Esophagus mucosa (tissue), 1 donor: ENCODE results near the gene LTC4S. TPM values are rescaled to one million over a fixed set of nuclear protein-coding genes. Genes with fewer than 3 reads are reported as not detected.

Source experiments
- ATAC-seq: fragments of 200-7000 bp; cut with Tn5 transposase; one replicate; pipeline ENCODE4 v1.9.1; 2020
- total RNA-seq: library from RNA; stranded (reverse); gene quantifications from one replicate; pipeline ENCODE4 v1.2.4, GENCODE V29; 2023
- donor health status: DM: yes; HTN: yes; CAD: no.

LTC4S gene
- total RNA-seq, 1 donor from 2014 or later = 5.1 TPM

- ATAC-seq = peak; percentile 73
Measured at GRCh38 chr5:179795863-179796833, 2.4 kb downstream of the LTC4S start.

DNA sequence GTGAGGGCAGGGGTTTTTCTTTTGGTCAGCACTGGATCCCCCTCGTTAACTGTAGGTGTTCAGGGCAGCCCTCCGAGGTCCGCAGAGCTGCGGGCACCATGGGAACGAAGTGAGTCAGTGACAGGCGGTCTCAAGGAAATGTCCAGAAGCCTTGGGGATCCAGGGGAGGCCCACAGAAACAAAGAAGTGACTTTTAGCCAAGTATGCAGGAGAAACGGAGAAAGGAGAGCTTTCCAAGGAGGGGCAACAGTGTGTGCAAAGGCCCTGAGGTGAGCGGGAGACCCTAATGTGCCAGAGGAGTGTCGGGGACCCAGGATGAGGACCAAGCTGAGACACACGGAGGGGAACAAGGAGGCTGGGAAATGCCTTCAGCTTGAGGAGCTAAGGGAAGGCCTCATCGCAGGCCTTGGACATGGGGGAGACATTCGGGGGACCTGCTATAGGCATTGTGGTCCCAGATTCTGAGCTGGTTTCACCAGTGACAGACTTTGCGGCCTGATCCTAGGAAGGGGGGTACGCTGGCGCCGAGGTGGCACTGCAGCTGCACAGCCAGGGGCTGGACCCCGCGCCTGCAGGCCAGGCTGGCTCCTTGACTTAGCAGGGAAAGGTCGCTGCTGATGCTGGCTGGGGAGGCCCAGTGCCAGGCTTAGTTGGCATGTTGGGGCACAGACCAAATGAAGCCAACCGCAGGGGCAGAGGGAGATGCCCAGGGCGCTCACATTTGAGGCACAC, 3.3 kb downstream of the LTC4S start:
- ATAC-seq = no peak

DNA sequence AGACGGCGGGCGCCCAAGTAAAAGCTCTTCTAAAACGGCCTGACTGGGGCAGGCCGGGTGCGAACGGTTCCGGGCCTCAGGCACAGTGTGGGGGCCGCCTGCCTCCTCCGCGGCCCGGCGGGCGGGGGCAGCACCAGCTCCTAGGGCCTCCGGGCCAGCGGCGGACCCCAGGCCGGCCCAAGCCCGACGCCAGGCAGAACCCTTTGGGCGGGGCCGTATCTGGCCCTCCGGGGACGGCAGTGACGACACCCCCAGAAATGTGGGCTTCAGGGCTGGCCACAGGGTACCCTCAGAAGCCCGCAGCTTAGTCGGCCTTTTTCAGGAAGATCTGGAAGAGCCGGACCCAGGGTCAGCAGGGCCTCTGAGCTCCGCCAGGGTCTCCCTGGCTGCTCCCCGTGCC, 4.0 kb downstream of the LTC4S start:
- ATAC-seq = no peak

- no peak for ATAC-seq
Measured at GRCh38 chr5:179798144-179798770, 4.5 kb downstream of the LTC4S start.

- ATAC-seq = no peak
Measured at GRCh38 chr5:179798771-179799643, 5.2 kb downstream of the LTC4S start.

GRCh38 chr5:179799644-179799973, 5.8 kb downstream of the LTC4S start:
- no peak for ATAC-seq

- ATAC-seq = no peak
Measured at GRCh38 chr5:179800071-179800695, 6.4 kb downstream of the LTC4S start.

DNA sequence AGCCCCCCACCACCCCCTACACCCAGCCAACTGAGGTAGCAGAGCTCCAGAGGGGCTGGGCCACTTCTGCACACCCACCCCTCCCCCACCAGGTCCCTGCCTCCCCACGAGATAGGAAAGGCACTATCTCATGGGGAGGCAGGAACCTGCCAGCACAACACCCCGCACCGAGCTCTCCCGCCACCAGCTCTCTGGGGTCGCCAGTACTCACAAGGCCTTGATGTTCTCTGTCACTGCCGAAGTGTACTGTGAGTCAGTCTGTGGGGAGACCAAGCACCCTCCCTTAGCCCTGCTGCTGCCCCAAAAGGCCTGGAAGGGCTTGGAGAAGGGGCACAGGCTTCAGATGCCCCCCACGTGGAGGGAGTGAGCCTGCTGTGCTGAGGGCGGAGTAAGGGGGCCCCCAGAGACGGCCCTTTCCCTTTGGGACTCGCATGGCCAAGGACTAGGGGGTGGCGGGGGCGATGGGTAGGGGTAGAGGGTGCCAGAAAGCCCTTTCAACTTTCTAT, 7.0 kb downstream of the LTC4S start:
- no peak for ATAC-seq

DNA sequence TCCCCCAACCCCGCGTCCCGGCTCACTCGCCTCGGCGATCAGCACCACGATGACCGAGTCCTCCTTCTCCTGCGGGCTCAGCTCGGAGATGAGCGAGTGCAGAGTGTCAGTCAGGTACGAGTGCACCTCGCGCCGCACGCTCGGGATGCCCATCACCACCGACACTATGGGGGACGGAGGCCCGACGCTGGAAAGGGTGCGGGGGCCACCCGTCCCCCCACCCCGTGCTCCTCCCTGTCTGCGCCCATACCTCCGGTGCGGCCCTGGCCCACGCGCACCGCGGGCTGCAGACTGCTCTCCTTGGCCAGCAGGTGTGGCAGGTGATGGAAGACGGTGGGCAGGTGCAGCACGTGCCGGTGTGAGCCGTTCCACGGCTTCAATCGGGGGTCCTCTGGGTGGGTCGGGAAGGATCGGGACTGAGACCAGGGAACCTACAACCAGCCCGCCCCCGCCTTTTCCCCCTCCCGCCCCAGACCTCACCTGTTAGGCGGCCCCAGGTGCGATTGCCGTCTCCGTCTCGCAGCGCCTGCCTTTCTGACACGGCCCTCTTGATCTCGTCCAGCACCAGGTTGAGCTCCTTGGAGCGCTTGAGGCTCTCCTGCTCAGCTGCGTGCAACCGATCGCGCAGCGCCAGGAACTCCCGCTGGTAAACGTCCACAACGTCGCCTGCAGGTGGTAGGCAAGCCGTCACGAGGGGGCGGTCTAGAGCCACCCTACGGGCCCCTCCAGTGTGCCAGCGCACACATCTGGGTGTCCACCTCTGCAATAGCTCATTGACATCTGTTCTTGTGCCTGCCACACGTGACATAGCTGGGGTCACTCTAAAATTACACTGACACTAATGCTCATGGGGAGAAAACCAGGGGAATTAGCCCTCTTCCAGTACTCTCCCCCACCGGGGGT, 7.8 kb downstream of the LTC4S start:
- peak; percentile 35 for ATAC-seq

DNA sequence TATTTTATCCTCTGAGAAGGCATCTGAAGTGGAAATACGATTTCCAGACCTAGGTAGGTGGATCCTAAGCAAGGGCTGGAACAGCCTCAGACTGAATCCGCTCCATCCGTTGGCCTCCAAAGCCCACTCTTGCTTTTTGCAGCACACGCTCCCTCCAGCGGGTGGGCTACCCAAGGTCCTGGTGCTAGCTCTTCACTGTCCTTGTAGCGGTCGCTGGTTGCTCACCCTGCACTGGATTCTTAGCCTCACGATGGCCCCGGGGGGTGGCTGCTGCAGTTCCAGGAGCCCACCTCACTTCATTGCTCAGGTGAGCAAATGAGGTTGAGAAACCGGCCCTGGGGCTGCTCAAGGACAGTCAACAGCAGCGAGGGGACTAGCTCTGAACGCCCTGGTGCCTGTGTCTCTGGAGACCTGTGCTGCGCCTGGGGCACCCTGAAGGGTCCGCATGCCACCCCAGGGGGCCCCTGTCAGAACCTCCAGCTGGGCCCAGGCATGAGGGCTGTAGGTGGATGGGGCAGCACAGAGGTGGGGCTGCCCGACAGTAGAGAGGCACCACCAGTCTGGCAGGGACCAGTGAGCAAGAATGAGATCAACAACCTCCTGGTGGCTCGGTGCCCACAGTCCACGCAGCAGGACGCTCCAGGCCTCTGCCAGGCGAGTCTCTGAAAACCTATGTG, 8.6 kb downstream of the LTC4S start:
- peak; percentile 11 for ATAC-seq

- ATAC-seq = no peak
Measured at GRCh38 chr5:179802950-179803562, 9.3 kb downstream of the LTC4S start.

DNA sequence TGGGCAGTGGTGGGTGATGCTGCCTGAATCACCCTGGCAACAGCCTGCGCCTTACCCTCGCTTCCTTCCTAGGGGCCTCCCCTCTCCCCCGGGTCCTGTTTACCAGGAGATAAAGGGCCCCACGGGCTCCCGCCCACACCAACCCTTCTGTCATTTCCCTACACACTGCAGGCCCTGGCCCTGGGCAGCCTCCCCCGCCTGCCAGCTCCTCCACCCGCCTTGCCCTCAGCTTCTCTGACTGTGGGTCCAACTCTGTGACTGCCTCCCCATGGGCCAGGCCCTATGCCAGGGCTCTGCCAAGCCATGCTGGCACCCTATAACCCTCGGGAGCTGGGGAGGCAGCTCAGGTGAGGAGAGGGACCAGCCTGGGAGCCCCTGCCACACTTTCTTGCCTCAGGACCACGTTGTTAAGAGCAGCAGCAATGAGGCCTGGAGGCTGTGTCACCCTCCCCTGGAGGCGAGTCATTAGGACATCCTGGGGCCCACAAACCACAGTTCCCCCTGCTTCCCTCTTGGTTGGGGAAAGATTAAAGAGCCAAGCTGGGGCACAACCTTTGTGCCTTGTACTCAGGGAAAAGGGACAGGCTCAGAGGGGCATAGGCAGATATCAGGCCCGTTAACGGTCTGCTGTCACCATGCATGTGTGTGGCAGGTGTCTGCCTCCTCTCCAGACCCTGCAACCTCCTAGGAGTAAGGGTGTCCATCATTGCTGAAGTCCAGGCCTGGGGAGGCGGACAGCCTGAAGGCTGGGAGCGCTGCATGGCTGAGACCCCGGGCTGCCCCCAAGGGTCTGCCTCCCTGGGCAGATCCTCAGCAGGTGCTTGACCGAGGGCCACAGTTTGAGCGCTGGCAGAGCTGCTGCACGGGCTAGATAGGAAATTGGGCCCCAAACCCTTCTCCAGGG, 10.1 kb downstream of the LTC4S start:
- no peak for ATAC-seq

GRCh38 chr5:179804555-179804947, 10.8 kb downstream of the LTC4S start:
- ATAC-seq = no peak

GRCh38 chr5:179805070-179805528, 11.3 kb downstream of the LTC4S start:
- peak; percentile 2 for ATAC-seq

DNA sequence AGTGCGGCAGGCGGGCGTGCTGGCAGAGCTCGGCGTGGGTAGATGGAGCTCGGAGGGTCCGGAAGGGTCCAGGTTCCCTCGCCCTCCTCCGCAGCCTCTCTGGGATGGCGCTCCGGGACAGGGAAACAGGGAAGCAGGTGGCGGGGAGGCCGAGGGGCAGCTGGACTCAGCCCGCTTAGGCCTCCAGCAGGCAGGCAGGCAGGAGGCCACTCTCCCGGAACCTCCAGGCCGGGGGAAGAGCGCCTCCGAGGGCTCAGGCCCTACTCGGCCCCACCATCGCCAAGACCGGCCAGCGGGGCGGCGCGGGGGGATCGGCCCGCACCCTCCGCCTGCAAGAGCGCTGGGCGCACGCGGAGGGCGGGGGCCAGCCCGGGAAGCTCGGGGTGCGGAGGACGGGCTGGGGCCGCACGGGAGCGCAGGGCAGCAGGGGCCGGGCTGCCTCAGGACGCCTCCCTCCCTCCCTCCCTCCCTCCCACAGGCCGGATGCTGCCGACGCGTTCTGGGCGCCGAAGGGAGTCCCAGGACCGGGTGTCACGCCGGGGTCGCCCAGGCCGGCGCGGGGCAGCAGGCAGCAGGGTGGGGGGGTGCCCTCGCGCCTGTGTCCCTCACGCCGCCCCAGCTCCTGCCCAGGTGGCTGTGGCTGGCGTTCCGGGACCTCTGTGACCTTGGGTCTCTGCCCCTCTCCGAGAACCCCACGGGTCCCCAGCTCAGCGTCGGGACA, 11.9 kb downstream of the LTC4S start:
- ATAC-seq = peak; percentile 37

- ATAC-seq = peak; percentile 87
Measured at GRCh38 chr5:179806250-179807048, 12.7 kb downstream of the LTC4S start, which contains the start of gene MGAT4B. Gene MGAT4B, minus strand, starts transcription at chr5:179806866. Its CDS starts 283 bp downstream, at chr5:179806583.
